ENCODE data around the gene RBBP8.
A peak's percentile ranks its signal among the peaks of the same experiment; 100 is the strongest.
"Not testable (repeated sequence)": the region's sequence is repeated elsewhere in the genome, so short reads cannot be mapped to it uniquely, and the experiment has no call there.

The RBBP8 gene

DNA sequence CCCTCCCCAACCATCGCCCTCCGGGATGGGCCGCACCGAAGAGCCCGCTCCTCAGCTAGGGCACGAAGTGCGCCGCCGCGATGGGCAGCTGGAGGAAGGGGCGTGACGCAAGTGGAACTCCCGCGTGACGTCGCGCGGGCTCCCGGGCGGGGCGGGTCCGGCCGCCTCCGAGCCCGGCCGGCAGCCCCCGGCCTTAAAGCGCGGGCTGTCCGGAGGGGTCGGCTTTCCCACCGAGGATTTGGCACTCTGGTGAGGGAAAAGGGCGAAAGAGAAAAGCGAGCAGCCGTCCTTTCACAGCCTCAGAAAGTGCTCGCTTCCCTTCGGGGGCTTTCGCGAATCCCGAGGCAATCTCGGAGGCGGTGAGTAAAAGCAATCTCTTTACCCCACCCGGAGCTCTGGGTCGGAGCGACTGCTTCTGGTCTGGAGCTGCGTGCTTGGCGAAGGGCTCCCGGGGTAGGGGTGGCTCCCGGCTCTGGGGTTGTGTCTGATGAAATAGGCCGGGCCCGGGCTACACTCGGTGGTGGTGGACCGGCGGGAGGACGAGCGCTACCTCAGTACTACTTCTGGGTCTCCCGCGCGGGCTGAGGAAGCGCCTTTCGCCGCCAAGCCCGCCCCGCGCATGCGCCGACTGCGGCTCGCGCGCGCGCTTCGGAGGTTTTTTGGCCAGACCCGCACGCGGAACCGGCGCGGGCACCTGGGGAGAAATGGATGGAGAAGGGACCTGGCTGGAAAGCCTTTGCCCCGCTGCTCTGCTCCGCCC, at the start of gene RBBP8:
TSS of gene RBBP8 (plus strand) at position 123 of the 760 bp plus-strand sequence. CDS start 3,524 bp downstream, outside the sequence.
- TF ChIP-seq, protein P1, sequence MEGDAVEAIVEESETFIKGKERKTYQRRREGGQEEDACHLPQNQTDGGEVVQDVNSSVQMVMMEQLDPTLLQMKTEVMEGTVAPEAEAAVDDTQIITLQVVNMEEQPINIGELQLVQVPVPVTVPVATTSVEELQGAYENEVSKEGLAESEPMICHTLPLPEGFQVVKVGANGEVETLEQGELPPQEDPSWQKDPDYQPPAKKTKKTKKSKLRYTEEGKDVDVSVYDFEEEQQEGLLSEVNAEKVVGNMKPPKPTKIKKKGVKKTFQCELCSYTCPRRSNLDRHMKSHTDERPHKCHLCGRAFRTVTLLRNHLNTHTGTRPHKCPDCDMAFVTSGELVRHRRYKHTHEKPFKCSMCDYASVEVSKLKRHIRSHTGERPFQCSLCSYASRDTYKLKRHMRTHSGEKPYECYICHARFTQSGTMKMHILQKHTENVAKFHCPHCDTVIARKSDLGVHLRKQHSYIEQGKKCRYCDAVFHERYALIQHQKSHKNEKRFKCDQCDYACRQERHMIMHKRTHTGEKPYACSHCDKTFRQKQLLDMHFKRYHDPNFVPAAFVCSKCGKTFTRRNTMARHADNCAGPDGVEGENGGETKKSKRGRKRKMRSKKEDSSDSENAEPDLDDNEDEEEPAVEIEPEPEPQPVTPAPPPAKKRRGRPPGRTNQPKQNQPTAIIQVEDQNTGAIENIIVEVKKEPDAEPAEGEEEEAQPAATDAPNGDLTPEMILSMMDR (IDR thresholded peaks at IDR 0.05), result no peak
- Histone ChIP-seq H3K4me3 (peak within 1 kb of the TSS; percentile 78), H3K27ac (peak within 1 kb of the TSS; percentile 95 to 97)
- peak; percentile 87 for DNase-seq (ENCODE audit: low spot score)

DNA sequence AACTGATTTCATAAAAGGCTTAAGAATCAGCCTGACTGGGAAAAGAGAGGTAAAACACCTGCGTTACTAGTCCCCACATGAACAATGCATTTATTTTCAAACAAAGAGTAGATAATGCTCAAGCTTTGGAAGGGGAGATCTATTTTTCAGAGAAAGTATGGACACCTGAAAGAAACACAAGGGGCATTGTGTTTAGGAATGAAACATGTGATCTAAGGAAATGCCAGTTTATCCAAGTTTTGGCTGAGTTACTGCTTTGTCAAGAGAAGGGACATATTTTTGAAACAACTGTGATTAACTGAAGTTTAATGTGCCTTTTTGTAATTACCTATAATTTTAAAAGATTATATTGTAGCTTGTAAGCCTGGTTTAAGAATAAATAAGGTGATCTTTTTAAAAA, 49.3 kb upstream of the RBBP8 start:
- TF ChIP-seq, protein P1 (IDR thresholded peaks at IDR 0.05), result no peak
- DNase-seq (ENCODE audit: low spot score), result no peak
- no peak overlapping the region for H3K4me3 ChIP-seq
- no peak overlapping the region for H3K27ac ChIP-seq

DNA sequence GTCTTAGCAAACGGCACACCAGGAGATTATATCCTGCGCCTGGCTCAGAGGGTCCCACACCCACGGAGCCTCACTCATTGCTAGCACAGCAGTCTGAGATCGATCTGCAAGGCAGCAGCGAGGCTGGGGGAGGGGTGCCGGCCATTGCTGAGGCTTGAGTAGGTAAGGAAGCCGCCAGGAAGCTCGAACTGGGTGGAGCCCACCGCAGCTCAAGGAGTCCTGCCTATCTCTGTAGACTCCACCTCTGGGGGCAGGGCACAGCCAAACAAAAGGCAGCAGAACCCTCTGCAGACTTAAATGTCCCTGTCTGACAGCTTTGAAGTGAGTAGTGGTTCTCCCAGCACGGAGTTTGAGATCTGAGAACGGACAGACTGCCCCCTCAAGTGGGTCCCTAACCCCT, 47.4 kb upstream of the RBBP8 start:
- not testable (repeated sequence) for H3K4me3 ChIP-seq; DNase-seq (ENCODE audit: low spot score); H3K27ac ChIP-seq

DNA sequence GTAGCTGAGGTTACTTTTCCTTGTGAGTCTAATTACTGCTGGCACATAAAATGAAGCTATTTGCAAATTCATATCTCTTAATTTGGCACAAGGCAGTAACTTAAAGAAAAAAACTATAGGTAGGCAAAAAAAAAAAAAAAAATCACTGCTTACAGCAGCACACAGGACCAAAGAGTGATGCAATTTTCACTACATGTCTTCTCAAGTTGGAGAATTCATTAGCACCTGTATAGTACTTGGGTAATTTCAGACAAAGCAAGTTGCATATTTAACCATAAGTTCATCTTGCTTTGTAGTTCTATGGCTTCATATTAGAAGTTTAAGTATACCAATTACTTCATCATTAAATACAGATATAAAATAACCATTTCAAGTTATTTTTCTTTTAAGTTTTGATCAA, 33.7 kb upstream of the RBBP8 start:
- TF ChIP-seq, protein P1 (IDR thresholded peaks at IDR 0.05), result no peak
- DNase-seq (ENCODE audit: low spot score), result no peak
- Histone ChIP-seq H3K4me3 (no peak overlapping the region), H3K27ac (no peak overlapping the region)

DNA sequence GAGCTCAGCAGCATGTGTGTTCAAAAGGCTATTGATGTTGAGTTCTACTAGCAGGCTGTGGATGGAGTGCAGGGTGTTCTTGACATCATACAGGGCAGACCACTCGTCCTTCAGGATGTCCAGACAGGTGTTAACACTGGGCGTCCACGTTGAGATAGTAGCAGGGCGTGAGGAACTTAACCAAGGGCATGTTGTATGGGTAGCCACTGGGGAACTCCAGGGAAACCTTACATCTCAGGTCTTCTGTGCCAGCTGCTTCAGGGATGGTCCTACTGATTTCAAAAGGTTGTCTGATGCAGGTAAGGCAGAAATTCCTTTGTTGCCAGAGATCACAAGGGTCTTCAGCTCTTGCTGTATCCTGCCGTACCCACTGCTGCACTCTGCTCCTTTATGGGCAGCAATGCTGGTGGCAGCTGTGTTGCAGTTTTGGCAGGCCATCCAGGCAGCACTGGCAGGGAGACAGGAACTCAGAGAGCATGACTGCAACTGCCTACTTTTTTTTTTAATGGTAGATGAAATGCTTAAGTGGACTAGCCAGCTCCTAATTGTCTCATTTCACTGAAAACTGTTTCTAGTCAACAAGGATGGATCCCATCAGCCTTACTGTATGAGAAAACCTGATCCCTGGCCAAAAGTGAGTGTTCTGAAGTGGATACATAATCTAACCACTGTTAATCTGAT, 32.4 kb upstream of the RBBP8 start:
- Histone ChIP-seq H3K27ac (no peak overlapping the region), H3K4me3 (no peak overlapping the region)
- no peak for DNase-seq (ENCODE audit: low spot score)
- TF ChIP-seq, protein P1 (IDR thresholded peaks at IDR 0.05), result no peak

DNA sequence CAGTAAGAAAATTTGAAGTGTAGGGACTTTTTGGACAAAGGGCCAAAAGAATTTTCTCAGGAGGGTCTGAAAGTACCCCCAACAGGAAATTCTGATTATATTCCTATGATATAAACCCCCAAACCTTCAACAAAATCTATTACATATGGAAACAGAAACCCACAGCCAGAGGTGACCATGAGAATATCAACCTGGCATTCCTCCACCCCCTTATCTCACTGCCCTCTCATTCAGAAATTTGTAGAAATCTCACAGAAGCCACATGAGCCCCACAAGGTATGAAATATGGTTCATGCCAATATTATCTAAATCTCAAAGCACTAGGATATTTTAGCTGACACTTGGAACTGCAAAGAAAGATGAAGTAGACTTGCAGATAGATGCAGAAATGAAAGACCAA, 31.0 kb upstream of the RBBP8 start:
- H3K4me3 ChIP-seq, result no peak overlapping the region
- TF ChIP-seq, protein P1 (IDR thresholded peaks at IDR 0.05), result no peak
- no peak overlapping the region for H3K27ac ChIP-seq
- DNase-seq (ENCODE audit: low spot score), result no peak

DNA sequence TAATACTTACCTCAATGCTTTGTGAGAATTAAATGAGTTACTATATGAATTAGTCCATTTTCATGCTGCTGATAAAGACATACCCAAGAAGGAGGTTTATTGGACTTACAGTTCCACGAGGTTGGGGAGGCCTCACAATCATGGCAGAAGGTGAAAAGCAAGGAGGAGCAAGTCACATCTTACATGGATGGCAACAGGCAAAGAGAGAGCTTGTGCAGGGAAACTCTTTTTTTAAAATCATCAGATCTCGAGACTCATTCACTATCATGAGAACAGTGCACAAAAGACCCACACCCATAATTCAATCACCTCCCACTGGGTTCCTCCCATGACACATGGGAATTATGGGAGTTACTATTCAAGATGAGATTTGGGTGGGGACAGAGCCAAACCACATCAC, 29.9 kb upstream of the RBBP8 start:
- not testable (repeated sequence) for H3K4me3 ChIP-seq; DNase-seq (ENCODE audit: low spot score); H3K27ac ChIP-seq

DNA sequence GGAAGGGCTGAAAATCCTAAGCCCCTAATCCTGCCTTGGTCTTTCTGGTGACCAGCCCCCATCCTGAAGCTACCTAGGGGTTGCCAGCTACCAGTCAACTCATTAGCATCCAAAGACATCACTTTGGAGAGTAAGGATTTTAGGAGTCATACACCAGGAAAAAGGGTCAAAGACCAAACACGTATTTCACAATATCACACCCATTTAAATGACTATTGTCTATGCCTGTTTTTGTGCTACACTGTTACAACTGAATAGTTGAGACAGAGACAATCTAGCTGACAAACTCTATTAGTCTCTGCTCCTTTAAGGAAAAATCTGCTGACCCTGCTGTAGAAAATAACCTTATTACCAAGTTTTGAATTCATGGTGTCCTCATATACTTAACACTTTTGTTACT, 21.0 kb upstream of the RBBP8 start:
- no peak for DNase-seq (ENCODE audit: low spot score)
- TF ChIP-seq, protein P1 (IDR thresholded peaks at IDR 0.05), result no peak
- no peak overlapping the region for H3K27ac ChIP-seq
- no peak overlapping the region for H3K4me3 ChIP-seq
